Measurements from ENCODE around the gene TJP2.

The TJP2 gene

DNA sequence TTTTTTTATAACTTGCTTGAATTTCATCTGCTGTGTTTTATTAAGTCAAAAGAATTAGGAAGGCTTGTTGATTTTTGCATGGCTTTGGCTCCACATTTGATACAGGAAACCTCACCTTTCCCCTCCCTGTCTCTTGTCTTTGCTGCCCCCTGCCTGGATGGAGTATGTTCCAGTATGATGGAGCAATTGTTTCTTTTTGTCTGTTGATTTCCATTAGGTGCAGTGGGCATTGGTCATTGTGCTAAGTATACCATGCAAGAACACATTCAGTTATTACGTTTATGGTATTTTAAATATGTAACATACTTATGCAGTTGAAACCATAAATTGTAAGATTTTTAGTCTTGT is 19.6 kb downstream of the TJP2 start:
- no peak for DNase-seq

DNA sequence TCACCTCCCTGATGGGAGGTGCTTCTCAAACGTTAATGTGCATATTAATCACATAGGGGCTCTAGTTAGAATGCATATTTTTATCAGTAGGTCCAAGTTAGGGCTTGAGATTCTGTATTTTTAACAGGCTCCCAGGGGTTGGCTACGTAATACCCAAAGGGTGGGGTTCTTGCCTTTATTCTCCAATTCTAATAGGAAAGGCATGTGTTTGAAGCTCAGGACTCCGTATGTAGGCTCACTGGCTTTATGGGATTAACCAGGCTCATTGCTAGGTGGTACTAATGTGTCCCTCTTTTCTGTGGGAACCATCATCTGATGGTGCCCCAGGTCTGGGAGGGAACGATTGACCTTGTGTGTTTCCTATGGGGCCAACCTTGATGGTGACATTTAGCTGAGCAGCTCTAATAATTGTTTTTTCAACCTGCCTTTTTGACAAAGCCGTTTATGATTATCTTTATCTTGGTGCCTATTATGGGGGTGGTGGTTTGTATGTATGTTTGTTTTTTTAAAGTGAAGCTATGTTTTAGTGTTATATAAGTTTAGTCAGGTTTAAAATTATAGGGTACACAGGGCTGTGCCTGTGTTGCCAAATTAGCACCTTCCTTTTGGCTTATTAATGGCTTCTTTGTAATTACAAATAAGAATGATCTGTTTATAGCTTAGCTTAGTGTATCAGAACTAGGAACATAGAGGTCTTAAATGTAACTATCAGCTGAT is 20.8 kb downstream of the TJP2 start:
- DNase-seq: no peak

DNA sequence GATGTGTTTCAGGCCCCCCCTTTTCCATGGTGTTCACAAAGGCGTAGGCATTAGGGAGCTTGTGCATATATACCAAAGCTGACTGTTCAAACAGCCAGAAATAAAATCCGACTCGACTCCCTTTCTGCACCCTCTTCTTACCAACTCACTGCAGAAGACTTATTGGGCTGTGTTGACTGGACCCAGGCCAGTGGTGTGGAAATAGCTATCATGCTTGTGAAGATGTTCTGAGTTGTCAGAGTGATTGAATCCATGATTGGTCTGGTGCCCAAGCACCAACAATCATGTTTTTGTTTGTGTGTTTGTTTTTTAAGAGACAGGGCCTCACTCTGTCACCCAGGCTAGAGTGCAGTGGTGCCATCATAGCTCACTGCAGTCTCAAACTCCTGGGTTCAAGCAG is 21.6 kb downstream of the TJP2 start:
- DNase-seq: no peak

DNA sequence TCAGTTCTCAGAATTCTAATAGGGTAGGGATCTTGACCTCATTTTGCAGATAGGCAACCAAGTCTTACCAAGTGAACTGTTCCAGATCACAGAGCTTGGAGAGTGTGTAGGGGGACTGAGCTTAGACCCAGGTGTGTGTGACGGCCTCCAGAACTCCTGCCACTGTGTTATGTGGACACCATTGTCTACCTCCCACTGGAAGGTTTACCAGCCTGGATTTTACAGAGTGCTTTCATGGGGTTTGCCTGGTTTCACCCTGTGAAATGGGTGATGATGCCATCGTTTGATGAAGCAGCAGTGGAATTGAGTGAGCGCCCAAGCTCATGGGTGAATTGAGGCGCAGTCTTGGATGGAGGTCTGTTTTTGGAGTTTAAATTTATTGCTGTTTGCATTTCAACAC is 23.6 kb downstream of the TJP2 start:
- no peak for DNase-seq

DNA sequence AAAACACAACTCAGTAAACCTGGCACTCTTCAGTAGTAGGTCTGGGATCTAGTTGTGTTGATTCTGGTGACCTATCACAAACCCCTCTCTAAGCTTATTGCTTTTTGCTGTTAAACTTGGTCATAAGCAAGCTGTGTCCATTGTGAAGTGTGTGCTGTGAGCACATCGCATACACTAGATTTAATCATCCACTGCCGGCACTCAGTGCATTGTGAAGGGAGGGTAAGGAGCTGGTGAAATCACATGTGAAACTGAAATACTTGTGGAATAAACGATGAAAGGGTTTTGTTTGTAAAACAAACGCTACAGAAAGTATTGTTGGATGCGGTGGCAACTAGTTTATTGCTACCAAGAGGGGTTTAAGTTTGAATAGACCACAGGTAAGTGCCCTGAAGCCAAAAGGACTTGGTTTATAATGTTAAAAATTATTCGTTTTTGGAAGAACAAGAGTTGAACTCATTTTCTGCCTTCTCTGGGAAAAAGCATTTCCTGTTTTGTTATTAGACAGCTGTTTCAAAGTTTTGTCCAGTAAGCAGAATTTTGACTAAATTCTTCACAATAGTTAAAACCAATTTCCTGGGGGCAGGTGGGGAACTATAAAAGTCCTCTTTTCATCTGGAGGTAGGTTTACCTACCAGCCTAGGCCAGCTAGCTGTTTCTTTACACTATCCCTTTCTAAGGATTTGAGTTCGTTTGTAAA is 24.6 kb downstream of the TJP2 start:
- DNase-seq: no peak

DNA sequence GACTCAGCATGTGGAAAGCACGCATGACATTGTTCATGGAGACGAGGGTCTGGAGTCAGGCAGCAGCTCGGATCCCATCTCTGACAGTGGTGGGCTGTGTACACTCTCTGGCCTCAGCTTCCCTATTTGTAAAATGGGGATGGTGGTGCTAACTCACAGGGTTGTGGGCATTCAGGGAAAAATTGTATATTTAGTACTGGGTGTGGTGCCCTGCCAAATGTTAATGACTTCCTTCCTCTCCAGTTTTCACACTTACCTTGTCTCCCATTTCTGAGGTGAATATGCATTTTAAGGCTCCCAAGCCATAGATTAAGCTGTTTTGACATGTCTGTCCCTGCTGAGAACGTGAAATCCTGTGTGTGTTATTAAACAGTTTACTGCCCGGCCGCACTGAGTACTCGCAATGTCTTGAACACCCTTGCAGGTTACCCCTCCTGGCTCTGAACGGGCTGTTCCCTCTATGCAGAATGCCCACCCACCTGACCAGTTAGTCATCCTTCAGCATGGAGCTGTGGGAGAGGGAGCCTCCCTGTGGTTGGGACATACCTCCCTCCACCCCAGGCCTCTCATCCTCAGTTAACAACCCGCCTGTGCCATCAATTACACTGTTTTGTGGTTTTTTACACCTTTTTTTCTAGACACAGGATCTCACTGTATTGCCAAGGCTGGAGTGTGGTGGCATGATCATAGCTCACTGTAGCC is 25.8 kb downstream of the TJP2 start:
- no peak for DNase-seq

DNA sequence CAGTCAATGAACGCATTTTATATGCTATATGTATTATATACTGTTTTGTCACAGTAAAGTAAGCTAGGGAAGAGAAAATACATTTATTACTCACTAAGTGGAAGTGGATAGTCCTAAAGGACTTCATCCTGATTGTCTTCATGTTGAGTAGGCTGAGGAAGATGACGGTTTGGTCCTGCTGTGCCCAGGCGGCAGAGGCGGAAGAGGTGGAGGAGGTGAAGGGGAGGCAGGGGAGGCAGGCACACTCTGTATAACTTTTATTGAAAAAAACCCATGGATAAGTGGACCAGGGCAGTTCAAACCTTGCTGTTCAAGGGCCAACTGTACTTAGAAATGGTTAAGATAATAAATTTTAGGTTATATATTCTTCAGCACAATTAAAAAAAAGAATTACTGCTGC is 28.5 kb downstream of the TJP2 start:
- no peak for DNase-seq

DNA sequence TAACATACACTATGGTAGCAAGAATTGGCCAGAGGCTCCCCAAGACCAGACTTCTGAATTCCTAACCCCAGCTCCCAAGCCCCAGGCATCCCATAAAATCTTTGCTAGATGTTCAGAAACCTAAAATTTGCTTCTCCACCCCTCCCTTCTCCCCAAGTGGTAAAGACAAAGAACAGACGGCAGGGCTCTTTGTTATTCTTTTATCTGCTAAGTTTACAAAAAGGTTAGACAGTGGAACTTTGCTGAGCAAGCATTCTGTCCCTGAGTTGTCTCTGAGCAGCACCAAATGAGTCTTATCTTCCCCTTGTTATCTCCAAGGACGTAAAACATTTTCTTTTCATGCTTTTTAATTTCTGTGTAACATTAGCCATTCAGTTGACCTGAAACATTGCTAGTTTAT is 30.2 kb downstream of the TJP2 start:
- no peak for DNase-seq

DNA sequence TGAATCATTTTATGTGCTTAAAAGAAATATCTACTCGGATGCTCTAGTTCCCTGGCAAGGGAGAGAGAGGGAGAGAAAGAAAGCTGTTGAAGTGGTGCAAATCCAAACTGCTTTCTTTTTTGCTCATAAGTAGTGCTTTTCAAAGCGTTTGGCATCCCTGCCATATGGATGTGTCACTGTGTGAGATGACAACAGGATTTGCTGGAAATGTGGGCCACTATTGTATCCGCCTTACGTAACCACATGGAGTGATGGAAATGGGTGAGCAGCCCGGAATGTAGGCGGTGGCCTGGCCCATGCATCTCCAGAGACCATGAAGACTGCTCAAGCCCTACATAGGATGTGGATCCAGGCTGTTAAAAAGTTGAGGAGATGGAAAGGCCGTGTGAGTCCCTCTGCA is 30.8 kb downstream of the TJP2 start:
- no peak for DNase-seq

DNA sequence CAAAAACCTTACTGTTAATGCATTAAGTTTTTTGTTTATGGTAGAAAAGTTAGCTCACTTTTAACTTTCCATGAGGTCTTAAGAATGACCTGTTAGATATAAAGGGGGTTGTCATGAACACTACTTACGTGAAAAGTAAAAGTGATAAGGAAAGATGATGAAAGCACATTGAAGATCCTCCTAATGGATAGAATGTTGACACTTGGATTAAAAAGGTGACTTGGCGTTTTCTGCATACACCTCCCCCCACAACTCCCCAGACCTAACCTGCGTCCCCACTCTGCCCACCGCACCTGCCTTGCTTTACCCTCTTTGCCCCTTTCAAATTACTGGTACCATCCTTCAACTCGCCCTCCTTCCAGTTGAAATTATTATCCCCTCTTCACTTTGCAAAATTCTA is 32.0 kb downstream of the TJP2 start:
- DNase-seq: no peak

DNA sequence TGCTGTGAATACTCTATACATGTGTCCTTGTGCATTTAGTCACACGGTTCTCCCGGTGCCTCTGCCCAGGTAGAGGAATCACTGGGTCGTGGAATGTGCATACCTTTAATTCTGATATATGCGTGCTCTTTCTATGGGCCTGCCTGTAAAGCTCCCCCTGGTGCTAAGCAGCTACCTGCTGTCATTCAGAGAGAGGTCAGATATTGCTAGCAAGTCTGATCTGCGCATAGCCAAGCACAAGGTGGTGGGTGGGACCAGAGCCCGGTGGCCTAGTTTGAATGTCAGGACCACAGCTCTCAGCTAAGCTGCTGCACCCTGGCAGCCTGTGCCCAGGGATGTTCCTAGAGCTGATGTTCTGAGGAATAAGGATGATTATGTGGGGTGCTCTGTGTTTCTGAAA is 33.4 kb downstream of the TJP2 start:
- no peak for DNase-seq

DNA sequence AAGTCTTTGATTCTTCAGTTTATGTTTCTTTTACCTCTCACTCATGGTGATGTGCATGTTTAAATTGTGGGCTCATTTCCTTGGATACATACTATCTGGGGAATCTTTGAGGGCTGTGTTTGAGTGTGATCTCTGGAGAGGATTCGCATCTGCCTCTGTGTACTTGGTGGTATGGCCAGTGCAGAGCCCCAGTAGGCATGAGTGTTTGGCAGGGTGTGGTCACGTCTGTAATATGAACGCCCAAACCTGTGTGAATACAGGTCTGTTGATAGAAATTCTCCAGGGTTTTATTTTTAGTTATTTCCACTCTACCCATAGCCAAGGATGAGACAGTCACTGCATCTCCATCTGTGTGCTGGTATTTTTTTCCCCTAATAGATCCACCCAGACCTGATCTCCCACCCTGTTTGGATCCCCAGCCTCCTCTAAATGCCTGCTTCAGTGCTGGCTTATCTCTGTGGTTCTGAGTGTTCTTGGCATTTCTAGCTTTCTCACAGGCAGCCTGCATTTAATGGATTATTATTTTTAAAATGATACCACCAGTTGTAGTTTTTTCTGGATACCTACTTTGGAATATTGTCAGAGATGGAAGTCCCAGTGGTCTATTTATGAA is 37.5 kb downstream of the TJP2 start:
- DNase-seq: no peak

DNA sequence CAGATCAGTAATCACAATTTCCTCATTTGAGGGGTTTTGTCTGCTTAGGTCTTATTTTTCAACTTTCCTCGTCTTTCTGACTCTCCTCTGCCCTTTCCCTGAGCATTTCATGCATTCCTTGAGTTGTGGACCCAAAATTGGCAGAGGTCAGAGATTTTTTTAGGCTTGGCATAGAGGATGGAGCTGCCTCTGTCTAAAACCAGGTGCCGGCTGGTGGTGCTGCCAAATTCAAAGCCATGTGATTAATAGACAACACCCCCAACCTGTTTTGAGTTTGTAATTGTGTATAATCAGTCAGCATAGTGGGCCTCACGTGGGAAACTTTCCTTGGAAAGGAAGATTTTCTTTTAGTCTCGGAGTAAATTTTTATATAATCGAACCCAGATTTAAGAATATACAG is 39.6 kb downstream of the TJP2 start:
- DNase-seq: no peak

DNA sequence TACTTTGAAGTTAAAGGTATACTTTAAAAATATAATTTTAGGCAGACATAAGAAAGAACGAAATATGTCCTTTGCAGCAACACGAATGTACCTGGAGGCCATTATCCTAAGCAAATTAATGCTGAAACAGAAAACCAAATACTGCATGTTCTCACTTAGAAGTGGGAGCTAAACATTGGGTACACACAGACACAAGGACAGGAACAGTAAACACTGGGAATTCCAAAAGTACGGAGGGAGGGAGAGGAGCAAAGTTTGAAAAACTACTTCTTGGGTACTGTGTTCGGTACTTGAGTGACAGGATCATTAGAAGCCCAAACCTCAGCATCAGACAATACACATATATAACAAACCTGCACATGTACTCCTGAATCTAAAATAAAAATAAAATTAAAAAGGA is 40.9 kb downstream of the TJP2 start:
- no peak for DNase-seq

DNA sequence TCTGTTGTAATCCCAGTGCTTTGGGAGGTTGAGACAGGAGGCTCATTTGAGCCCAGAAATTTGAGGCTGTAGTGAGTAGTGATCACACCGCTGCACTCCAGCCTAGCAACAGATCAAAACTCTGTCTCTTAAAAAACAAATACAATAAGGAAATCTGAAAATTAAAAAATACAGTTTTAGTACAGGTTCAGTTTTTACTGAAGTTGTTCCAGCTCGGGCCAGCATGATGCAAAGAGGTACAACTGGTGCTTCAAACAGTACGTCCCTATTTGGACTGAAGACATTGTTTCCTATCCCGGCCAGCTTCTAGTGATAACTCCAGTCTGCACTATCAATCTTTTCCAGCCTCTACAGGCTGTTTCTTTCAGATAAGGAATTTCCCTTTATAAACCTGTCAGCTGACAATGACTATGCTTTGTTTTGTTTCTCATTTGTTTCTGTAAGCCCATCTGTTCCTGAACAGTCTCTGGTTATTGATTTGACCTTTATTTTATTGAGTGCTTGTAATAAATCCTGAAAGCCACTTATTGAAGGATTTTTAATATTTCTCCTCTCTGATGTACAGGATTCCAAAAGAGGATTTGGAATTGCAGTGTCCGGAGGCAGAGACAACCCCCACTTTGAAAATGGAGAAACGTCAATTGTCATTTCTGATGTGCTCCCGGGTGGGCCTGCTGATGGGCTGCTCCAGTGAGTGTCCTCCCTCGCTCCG is 41.9 kb downstream of the TJP2 start:
- DNase-seq: no peak

DNA sequence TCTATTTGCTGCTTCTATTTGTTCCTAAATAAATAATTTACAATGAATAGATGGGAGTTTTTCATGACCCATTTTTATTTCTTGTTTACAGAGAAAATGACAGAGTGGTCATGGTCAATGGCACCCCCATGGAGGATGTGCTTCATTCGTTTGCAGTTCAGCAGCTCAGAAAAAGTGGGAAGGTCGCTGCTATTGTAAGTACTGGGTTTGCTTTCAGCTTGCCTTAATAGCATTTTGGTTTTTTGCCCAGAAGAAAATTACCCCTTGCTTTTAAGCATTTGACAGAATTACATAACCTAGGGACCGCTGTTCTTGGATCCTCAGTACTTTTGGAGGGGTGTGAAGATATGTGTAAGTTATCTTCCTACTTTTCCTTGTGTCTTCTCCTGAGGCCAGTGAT is 44.1 kb downstream of the TJP2 start:
- no peak for DNase-seq

DNA sequence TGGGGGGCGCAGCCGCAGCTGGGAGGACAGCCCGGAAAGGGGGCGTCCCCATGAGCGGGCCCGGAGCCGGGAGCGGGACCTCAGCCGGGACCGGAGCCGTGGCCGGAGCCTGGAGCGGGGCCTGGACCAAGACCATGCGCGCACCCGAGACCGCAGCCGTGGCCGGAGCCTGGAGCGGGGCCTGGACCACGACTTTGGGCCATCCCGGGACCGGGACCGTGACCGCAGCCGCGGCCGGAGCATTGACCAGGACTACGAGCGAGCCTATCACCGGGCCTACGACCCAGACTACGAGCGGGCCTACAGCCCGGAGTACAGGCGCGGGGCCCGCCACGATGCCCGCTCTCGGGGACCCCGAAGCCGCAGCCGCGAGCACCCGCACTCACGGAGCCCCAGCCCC is 47.0 kb downstream of the TJP2 start:
- DNase-seq: no peak

DNA sequence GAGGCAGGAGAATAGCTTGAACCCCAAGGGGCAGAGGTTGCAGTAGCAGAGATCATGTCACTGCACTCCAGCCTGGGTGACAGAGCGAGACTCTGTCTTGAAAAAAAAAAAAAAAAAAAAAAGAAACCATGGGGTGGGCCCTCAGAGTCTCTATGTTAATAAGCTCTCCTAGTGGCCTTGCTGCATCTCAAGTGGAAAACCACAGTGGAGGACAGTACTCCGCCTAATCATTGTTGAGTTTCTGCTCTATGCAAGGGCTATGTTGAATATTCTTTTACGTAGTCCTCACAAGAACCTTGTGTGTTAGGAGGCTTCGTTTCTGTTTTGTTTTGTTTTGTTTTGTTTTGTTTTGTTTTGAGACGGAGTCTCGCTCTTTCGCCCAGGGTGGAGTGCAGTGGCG is 48.9 kb downstream of the TJP2 start:
- no peak for DNase-seq

DNA sequence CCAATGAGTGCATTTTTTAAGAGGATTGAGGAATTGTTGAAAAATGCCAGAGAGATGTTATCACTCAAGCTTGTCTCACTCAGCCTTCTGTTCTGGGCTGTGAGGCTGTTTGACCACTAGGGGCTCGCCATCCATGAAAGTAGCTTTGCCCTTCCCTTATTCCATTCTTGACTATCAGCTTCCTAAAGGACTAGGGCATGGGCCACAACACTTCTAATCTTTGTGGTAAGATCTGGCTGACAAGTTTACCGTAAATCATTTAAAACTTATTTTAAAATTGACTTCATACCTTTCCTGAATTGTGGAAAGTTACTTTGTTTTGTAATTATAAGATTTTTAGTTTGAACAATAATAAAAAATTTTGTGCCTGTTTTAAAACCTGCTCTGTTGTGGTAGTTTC is 49.5 kb downstream of the TJP2 start:
- no peak for DNase-seq

DNA sequence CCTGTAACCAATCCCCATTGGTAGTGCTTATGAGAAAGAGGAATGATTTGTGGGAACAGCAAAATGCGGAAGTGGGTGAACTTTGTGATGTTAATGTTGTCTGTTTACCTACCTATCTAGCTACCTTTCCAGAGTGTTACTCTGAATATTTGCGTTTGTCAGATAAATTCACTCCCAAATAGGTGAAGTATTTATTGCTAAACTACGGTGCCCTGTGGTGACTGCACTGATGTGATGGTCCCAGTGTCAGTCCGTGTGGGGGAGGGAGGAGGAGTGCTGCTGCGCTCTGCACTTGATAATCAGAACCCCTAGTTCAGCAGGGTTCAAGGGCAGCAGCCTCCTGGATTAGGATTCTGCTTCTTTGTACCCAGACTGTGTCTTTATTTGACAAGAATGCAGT is 55.3 kb downstream of the TJP2 start:
- no peak for DNase-seq

DNA sequence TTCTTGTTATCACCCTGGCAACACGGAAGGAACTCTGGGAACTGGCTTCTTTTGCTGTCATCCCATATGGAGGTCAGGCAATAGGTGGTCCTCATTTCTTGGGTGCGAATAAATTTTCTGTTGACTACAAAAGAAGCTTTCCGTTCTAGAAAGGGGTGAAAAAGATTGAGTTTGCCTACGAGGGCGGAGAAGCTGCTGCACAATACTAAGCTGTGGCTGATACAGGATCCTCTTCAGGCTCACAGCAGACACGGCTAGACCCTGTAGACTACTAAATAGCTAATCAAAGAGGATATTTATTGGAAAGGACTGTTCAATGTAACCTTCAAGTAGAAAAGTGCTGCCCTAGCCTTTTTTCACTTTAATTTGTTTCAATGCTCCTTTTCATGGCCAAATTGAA is 58.1 kb downstream of the TJP2 start:
- DNase-seq: no peak

DNA sequence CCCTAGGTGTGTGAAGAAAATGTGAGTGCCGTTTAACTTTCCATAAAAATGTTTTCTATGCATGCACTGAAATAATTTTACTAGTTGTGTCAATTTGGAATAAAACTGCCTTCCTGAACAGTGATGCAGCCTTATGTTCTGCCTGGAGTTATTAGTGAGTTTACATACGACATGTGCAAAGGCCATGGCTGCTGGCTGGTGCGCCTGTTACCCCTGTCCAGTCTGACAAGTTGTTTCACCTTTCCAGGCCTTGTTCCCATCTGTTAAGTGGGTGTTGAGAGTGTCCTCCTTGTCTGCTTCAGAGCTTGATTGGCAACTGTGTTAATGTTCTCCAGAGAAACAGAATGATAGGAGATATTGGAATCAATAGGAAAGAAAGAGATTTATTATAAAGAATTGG is 60.6 kb downstream of the TJP2 start:
- no peak for DNase-seq

DNA sequence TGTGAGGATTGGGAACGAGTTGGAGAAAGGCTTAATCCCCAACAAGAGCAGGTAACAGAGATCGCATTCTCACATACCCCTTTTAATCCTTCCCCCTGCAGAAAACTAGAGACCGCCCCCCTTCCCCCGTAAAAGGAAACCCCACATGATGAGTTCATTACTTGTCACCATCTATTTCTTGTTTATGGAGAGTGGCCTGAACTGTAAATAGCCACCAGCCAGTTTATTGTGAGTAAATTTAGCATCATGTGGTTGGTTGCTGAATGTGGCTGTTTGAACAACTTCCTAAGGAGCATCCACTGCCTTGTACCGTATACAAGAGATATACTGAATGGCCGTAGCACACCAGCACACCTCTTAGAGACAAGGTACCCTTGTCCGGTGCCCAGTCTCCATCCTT is 62.1 kb downstream of the TJP2 start:
- DNase-seq: no peak
